Motor neuron (in vitro differentiated cells): Measurements from ENCODE around the gene SRRM2. TPM values are rescaled to one million over a fixed set of nuclear protein-coding genes. Genes with fewer than 3 reads are reported as not detected.

Experiments
- ATAC-seq, 8 experiments: fragments of 200-7000 bp; cut with Tn5 transposase; replicated peaks in 6 of 8; 2 replicates each; pipeline ENCODE4 v1.8.0; 2021; ENCODE audit warnings: mild to moderate bottlenecking in 8 of 8, moderate library complexity in 8 of 8
- H3K27ac ChIP-seq, 2 donors: fragments of 250-450 bp; sonication (Bioruptor Pico); 2 replicates each; pipeline ENCODE4 v1.9.0; 2021; ENCODE audit warnings: antibody characterized with exemption in 2 of 2, mild to moderate bottlenecking in 2 of 2, moderate library complexity in 1 of 2
- H3K4me1 ChIP-seq, 2 donors: fragments of 250-450 bp; sonication (Bioruptor Pico); replicated peaks in 1 of 2; 2 replicates each; pipeline ENCODE4 v1.6.1; 2021; ENCODE audit warnings: antibody characterized with exemption in 2 of 2, mild to moderate bottlenecking in 2 of 2, moderate library complexity in 1 of 2
- H3K4me3 ChIP-seq, 5 donors: fragments of 250-450 bp; sonication (Bioruptor Pico); 2 replicates each; pipeline ENCODE4 v1.9.0; 2021; ENCODE audit warnings: antibody characterized with exemption in 5 of 5, mild to moderate bottlenecking in 5 of 5, moderate library complexity in 4 of 5
- WGBS, 10 experiments: fragments of 450-650 bp; shearing (Covaris generic); methylation state at CpG; one replicate each; pipeline ENCODE4 v1.0.0; 2022; 5-methylcytosine and 5-hydroxymethylcytosine counted together
- in situ Hi-C, 9 experiments: fragments of 400-800 bp; cut with MboI; loops; one replicate each; pipeline ENCODE4 v1.15.0; 2021; ENCODE audit warnings: low sequenced_read_pairs in 9 of 9, low pct_unique_long_range_greater_than_20kb in 2 of 9; ENCODE audit not compliant: unreplicated experiment in 9 of 9
- total RNA-seq, 8 experiments: library from RNA; unstranded; fragments of 300-600 nt; gene quantifications; 2 replicates each; pipeline versions ENCODE4 v1.2.3 to v1.2.4, GENCODE V29; 2022

SRRM2 gene
- total RNA-seq, 8 experiments from 2014 or later = 66.4 to 557 (median 130) TPM

DNA sequence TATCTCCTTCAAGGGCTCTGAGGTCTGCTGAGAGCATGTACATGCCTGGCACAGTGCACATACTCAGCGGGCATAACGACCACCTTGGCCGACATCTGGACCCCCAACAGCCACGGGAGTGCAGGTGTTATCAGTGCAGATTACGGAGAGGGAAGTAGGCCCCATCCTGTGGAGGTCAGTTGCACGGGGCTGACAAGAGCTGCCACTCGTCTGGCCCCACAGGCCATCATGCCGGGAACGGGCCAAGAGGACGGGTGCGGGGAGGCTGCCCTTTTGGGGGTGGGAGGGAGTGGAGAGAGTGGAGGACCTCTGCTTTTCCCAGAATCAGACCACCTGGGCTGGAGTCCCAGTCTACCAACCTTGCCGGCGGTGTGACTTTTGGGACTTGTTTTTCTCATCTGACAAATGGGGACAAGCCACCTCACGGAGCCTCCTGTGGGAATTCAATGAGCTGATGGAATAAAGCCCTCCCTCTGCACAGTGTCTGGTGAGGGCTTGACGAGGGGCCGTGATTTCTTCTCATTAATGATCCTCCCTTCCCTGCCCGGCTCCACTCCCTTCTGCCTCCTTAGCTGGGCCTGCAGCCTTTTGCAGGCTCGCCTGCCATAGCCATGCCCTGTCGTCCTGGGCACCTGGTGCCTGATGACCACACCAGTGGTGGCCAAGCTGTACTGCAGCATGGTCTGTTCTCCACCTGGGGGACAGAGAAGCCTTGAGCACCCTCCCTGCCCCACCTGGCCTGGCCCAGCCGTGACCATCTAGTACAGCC is 30.3 kb downstream of the SRRM2 start:
- 67 to 100% (median 86%) methylated on average over 2 to 9 of the region's 20 CpGs; no CpG with 5 or more reads in 3 of the 10 experiments for WGBS, 10 experiments

GRCh38 chr16:2783581-2784357 is 31.3 kb downstream of the SRRM2 start:
- in situ Hi-C loops = no loop called here
- Histone ChIP-seq H3K4me3 (no peak overlapping the region), H3K27ac (no peak overlapping the region), H3K4me1 (peaks cover 0 to 4% of the 10 kb centered on the region in 2 donors)
- no peak for ATAC-seq
- WGBS, 10 experiments = 50 to 87% (median 73%) methylated on average over 1 to 10 of the region's 15 CpGs; no CpG with 5 or more reads in 2 of the 10 experiments

More for the DNA sequence above, 30.3 kb downstream of the SRRM2 start:
- no peak for ATAC-seq
- in situ Hi-C loops = no loop called here
- H3K27ac ChIP-seq = no peak overlapping the region
- peaks cover 6 to 9% of the 10 kb centered on the region in 2 donors for H3K4me1 ChIP-seq
- no peak overlapping the region for H3K4me3 ChIP-seq

DNA sequence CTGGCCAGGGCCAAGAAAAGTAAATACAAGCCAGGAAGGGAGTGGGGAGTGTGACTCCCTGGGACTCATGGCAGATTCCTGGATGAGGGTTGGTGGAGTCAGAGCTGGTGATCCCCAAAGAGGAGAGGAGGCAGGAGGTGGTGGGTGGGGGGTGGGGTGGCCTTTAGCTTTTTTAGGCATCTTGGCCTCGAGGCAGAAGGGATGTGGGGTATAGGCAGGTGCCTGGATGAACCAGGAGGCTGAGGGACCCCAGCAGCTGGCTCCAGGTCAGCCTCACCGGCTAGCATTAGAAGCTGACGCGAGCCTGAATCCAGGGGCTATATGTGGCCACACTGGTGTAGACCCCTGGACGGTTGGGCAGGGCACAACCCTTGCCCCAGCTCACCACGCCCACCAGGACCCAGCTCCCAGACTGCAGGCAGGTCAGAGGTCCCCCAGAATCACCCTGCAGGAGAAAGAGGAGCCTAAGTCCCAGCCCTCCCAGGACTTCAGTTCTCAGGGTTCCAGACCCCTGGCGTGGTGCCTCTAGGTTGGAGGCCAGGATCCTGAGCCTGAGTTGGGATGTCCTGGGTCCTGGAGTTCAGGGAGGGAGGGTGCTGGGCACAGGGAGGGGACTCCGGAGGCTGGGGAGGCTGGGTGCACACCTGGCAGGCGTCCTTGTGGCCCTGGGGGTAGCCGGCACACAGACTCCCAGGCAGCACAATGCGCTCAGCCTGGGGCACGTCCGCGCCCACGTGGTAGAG is 32.1 kb downstream of the SRRM2 start:
- Histone ChIP-seq H3K4me3 (no peak overlapping the region), H3K27ac (no peak overlapping the region), H3K4me1 (peaks cover 3 to 4% of the 10 kb centered on the region in 2 donors)
- peak in 3 of 8 experiments; percentile 8 to 44 (median 23) for ATAC-seq
- in situ Hi-C loops = no loop called here
- WGBS, 10 experiments = 80 to 100% methylated on average over 2 of the region's 15 CpGs; no CpG with 5 or more reads in 8 of the 10 experiments

DNA sequence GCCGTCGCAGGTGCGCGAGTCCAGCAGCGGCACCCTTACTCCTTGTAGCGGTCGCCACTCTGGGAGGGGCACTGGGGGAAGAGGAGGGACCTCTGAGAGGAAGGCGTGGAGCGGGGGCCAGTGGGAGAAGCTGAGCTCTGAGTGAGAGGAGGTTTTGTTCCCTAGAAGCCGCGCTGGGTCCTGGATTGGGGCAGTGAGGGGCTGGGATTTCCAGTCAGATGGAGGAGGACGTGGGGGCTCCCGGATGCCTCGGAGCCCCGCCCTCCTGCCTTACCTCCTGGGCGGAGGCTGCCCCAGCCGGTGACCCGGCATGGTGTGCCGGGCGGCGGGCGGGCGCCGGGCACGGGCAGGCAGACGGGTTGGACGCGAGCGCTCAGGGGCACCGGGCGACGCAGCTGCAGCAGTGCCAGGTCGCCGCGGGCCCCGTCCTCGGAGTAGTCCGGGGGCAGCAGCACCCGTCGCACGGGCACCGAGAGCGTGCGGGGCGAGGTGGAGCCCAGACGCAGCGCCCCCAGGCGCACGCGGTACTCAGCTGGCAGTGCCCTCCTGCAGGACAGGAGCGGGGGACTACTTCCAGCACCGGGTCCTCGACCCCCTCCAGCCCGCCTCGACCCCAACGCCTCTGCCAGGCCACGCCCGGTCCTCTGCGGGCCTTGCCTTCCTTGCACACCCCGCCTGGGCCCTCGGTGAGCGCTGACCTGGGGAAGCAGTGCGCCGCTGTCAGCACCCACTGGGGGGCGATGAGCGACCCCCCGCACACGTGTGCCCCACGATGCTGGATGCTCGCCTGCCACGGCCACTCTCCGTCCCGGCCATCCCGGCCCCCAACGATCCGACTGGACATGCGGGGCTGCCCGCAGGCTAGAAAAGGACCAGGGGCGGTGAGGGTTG is 32.9 kb downstream of the SRRM2 start:
- H3K4me1 ChIP-seq = peaks cover 4 to 8% of the 10 kb centered on the region in 2 donors
- in situ Hi-C loops = no loop called here
- H3K4me3 ChIP-seq = no peak overlapping the region
- ATAC-seq = peak in 6 of 8 experiments; percentile 21 to 57 (median 43)
- no peak overlapping the region for H3K27ac ChIP-seq
- 30% methylated on average over 2 of the region's 79 CpGs; no CpG with 5 or more reads in 9 of the 10 experiments for WGBS, 10 experiments

DNA sequence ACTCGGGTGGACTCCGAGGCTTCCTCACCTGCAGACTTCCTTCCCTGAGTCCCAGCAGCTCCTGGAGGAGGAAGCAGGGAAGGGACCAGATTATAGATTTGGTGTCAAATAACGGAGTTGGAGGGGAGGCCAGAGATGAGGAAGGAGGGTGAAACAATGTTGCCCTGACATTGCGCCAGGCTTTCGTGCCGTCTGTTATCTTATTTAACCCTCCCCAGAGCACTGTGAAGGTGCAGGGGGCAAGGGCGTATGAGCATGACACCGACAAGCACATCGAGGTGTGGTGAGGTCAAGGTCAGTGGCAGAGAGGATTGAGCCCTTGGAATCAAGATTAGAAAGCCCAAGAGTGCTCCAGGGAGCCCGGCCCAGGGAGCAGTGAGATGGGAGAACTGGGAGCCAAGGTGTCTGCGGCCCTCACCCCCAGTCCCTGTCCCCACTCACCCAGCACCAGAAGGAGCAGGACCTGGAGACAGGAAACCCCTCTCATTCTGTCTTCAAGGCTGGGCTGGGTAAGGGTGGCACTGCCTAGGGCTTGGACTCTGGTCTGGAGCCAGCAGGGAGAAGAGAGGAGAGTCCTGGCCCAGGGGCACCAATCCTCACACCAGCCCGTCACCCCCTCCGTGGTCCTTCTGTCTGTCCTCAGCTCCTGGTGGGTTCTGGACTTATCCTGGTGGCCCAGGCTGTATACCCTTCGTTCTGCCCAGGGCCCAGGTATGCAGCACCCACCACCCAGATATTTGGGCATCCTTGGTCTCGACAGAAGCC is 33.8 kb downstream of the SRRM2 start:
- no peak overlapping the region for H3K4me3 ChIP-seq
- H3K27ac ChIP-seq = no peak overlapping the region
- ATAC-seq = no peak
- in situ Hi-C loops = no loop called here
- WGBS, 10 experiments = 43 to 100% (median 67%) methylated on average over 1 to 4 of the region's 15 CpGs; no CpG with 5 or more reads in 3 of the 10 experiments
- peaks cover 4 to 8% of the 10 kb centered on the region in 2 donors for H3K4me1 ChIP-seq

DNA sequence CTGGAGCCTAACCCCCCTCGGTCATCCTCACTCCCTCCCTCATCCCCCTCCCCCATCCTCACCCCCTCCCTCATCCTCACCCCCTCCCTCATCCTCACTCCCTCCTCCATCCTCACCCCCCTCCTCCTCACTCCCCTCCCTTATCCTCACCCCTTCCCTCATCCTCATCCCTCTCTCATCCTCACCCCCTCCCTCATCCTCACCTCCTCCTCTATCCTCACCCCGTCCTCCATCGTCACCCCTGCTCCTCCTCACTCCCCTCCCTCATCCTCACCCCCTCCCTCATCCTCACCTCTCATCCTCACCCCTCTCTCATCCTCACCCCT is 34.4 kb downstream of the SRRM2 start:
- WGBS, 10 experiments = no CpG with 5 or more reads among the region's 3 CpGs
- no peak for ATAC-seq
- in situ Hi-C loops = no loop called here
- no peak overlapping the region for H3K27ac ChIP-seq
- H3K4me1 ChIP-seq = peaks cover 4 to 8% of the 10 kb centered on the region in 2 donors
- no peak overlapping the region for H3K4me3 ChIP-seq

- no CpG with 5 or more reads among the region's 10 CpGs for WGBS, 10 experiments
- Histone ChIP-seq H3K4me3 (no peak within 1 kb of the TSS), H3K27ac (no peak within 1 kb of the TSS), H3K4me1 (peaks cover 4 to 8% of the 10 kb centered on the region in 2 donors)
- ATAC-seq = peak in 2 of 8 experiments; percentile 18 to 29
- in situ Hi-C loops = no loop called here
These were observed 35.0 kb downstream of the SRRM2 start, which contains the start of gene PRSS33 for GRCh38 chr16:2787406-2787805. Gene PRSS33 (minus strand): TSS chr16:2787560. CDS start chr16:2786547, 1,013 bp downstream.

GRCh38 chr16:2787961-2788360 is 35.5 kb downstream of the SRRM2 start:
- Histone ChIP-seq H3K27ac (no peak overlapping the region), H3K4me3 (no peak overlapping the region), H3K4me1 (peaks cover 4 to 8% of the 10 kb centered on the region in 2 donors)
- in situ Hi-C loops = no loop called here
- peak in 1 of 8 experiments; percentile 9 for ATAC-seq
- 5 to 80% (median 65%) methylated on average over 4 to 6 of the region's 7 CpGs; no CpG with 5 or more reads in 6 of the 10 experiments for WGBS, 10 experiments

DNA sequence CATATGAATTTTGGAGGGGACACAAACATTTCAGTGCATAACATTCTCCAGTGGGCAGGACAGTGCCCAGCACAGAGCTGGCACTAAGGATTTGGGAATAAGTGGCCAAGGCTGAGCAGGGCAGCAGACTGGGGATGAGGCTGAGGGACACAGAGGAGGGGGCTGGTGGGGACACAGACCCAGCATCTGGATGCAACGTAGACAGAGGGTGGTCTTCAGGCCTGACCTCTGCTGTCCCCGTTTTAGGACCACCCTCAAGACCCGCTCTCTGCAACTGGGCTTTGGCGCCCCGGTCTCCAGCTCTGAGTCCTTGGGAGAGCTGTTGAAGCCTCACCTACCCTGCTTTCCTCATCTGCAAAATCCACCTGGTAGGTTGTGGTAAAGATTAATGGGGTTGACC is 38.2 kb downstream of the SRRM2 start:
- in situ Hi-C loops = no loop called here
- Histone ChIP-seq H3K4me1 (peaks cover 2 to 8% of the 10 kb centered on the region in 2 donors), H3K27ac (no peak overlapping the region), H3K4me3 (no peak overlapping the region)
- WGBS, 10 experiments = 70 to 100% methylated on average over 1 to 2 of the region's 5 CpGs; no CpG with 5 or more reads in 8 of the 10 experiments
- no peak for ATAC-seq

- 30 to 100% (median 58%) methylated on average over 1 to 8 of the region's 8 CpGs; no CpG with 5 or more reads in 5 of the 10 experiments for WGBS, 10 experiments
- ATAC-seq = no peak
- H3K4me3 ChIP-seq = no peak overlapping the region
- H3K27ac ChIP-seq = no peak overlapping the region
- in situ Hi-C loops = no loop called here
- peaks cover 2 to 8% of the 10 kb centered on the region in 2 donors for H3K4me1 ChIP-seq
These were observed 38.7 kb downstream of the SRRM2 start for GRCh38 chr16:2791174-2791573.

- no peak overlapping the region for H3K4me3 ChIP-seq
- WGBS, 10 experiments = 67 to 100% (median 89%) methylated on average over 1 to 10 of the region's 10 CpGs
- ATAC-seq = no peak
- H3K4me1 ChIP-seq = peaks cover 0 to 8% of the 10 kb centered on the region in 2 donors
- in situ Hi-C loops = no loop called here
- no peak overlapping the region for H3K27ac ChIP-seq
These were observed 40.5 kb downstream of the SRRM2 start for GRCh38 chr16:2792940-2793339.
